Measurements from ENCODE around the gene MYH9.

MYH9 gene

DNA sequence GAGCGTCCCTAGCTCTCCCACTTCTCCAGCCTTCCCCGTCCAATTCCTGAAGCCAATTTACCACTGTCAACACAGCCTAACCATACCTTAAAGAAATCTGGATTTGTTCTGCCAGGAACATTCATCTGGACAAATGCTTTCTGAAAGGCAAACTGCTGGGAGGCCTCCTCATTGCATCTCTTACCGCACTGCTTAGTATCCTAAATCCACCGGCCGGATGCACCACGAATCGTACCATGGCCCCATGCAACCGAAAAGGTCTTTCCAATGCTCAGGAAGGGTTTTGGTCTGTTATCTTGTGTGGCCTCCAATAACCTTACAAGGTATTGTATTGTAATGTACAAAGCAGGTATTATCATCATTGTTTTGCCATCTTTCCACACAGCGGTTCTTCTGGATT lies 57.6 kb downstream of the MYH9 start:
- TF ChIP-seq, protein P1, sequence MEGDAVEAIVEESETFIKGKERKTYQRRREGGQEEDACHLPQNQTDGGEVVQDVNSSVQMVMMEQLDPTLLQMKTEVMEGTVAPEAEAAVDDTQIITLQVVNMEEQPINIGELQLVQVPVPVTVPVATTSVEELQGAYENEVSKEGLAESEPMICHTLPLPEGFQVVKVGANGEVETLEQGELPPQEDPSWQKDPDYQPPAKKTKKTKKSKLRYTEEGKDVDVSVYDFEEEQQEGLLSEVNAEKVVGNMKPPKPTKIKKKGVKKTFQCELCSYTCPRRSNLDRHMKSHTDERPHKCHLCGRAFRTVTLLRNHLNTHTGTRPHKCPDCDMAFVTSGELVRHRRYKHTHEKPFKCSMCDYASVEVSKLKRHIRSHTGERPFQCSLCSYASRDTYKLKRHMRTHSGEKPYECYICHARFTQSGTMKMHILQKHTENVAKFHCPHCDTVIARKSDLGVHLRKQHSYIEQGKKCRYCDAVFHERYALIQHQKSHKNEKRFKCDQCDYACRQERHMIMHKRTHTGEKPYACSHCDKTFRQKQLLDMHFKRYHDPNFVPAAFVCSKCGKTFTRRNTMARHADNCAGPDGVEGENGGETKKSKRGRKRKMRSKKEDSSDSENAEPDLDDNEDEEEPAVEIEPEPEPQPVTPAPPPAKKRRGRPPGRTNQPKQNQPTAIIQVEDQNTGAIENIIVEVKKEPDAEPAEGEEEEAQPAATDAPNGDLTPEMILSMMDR (IDR thresholded peaks at IDR 0.05; ENCODE audit: borderline replicate concordance, control extremely low read depth, extremely low read depth, insufficient read depth, missing control alignments) = no peak
- in situ Hi-C loops (cut with MboI; ENCODE audit: low sequenced_read_pairs, unreplicated experiment) = no loop called here
- DNase-seq (ENCODE audit: low spot score) = no peak

DNA sequence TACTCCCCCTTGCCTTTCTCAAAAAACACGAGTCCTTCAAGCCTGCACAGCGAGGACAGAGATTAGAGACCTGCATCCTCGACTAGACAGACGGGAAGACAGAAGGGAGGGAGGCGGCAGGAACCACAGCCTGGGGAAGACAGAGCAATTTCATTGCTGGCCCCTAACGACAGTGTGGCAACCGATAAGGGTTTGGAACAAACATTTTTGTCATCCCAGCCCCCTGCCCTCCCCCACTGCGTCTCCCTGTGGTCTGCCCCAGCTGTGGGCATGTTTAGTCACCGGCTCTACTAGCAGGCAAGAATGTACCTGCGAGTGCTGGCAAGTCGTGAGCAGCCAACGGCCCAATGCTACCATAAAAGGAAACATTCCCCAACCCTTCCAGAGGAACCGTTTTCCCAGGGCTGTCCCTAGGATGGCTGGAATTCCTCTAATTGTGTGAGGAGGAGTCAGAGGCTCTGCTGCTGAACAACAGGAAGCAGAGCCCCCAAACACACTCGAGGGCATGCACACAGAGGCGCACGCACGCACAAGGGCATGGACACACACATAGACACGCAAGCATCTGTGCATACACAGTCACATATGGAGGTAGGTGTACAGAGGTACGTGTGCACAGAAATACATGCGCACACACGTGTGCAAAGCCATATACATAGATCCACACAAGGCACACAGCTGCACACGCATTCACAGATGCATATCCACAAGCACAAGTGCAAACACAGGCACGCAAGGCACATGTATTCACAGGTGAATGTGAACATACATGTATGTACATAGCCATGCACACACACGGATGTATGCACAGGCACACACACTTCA lies 58.3 kb downstream of the MYH9 start:
- TF ChIP-seq, protein P1 (IDR thresholded peaks at IDR 0.05; ENCODE audit: borderline replicate concordance, control extremely low read depth, extremely low read depth, insufficient read depth, missing control alignments) = no peak
- DNase-seq (ENCODE audit: low spot score) = no peak
- in situ Hi-C loops (cut with MboI; ENCODE audit: low sequenced_read_pairs, unreplicated experiment) = no loop called here

DNA sequence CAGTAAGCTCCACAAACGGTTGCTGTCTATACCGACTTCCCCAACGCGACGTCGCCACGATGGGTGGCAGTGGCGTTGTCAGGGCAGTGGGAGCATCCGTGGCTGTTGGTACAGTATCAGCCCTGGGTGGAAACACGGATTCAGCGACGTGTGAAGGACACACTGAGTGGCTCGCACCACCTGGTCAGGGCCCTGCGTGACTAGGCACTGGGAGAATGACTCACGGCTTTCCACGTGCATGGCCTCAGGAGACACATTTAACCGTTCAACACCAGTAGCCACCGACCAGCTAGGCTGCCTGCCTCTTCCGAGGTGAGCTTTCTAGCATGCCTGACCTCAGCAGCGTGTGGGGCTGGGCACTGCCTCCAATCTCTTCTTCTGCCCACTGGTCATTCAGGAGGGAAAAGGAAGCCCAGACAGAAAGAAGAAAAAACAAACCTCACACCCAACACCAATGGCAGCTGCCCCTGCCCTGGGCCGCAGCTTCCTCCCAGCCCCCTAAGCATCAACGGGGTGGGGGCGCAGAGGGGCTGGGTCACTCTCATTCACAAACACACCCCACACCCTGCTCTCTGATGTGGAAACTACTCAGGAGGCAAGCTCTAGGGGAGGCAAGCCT lies 59.0 kb downstream of the MYH9 start:
- no peak for DNase-seq (ENCODE audit: low spot score)
- TF ChIP-seq, protein P1 (IDR thresholded peaks at IDR 0.05; ENCODE audit: borderline replicate concordance, control extremely low read depth, extremely low read depth, insufficient read depth, missing control alignments) = no peak
- in situ Hi-C loops (cut with MboI; ENCODE audit: low sequenced_read_pairs, unreplicated experiment) = no loop called here

DNA sequence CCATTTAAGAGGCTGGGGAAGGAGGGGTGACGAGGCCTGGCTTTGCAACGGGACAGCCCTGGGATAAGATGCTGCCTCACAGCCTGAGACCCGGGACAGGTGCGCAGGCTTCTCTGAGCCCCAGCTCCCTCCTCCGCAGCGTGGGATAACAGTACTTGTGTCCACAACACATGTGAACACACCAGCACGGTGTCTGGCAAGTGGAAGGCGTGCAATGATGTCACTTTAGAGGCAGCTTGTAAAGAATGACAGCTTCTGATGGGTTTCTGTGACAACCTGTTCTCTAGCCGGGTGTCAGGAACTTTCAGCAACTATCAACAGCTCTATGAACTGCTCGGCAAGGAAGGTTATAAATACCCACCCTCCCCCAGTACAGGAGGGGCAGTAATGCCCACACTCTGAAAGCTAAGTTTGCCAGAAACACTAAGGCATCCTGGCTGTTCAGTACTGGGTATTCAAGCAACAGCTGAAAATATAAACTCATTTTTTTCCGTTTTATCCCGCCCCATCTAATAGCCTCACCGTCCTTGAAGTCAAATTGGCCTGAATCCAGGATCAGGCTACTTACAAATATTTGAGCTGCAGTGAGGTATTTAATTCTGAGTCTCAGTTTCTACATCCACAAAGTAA lies 59.7 kb downstream of the MYH9 start:
- in situ Hi-C loops (cut with MboI; ENCODE audit: low sequenced_read_pairs, unreplicated experiment) = no loop called here
- TF ChIP-seq, protein P1 (IDR thresholded peaks at IDR 0.05; ENCODE audit: borderline replicate concordance, control extremely low read depth, extremely low read depth, insufficient read depth, missing control alignments) = no peak
- DNase-seq (ENCODE audit: low spot score) = no peak

DNA sequence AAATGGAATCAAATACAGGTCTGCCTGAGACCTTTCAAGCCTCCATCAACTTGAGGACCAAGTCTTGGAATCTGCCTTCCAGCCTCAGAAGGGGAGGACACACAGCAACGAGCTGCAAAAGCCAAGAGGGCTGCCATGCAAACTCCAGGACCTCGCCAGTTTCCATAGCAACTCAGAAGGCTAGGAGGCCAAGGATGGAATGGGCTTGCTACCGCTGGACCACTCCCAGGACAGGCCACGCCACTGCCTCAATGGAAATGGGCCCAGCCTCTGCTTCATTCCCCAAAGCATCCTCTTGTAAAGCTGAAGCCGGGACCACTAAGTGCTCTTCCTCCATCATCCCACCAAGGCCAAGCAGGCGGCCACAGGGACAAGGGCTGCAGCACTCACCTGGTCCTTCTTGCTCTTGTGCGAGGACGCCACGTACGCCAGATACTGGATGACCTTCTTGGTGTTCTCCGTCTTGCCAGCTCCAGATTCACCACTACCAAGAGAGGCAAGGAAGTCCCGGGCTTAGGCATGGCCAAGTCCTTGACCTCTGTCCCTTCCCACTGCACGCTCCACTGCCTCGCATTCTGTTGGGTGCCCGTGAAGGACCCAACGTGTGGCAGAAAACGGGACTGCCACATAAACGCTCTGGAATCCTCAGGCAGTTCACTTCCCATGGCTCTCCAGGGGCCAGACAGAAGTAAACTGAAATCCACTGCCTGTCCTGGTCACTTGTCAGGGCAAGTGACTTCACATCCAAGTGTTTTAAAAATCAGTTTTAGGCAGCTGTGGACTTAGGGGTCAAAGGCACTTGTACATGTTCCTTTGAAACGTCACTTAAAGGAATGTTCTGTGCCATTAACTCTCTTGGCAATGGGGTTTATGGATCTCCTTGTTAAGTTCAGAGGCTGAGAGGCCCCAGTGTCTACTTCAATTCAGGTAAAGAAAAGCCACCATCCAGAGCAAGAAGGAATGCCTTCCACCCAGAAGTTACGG lies 61.3 kb downstream of the MYH9 start:
- in situ Hi-C loops (cut with MboI; ENCODE audit: low sequenced_read_pairs, unreplicated experiment) = no loop called here
- TF ChIP-seq, protein P1 (IDR thresholded peaks at IDR 0.05; ENCODE audit: borderline replicate concordance, control extremely low read depth, extremely low read depth, insufficient read depth, missing control alignments) = no peak
- no peak for DNase-seq (ENCODE audit: low spot score)
